CD4-positive, alpha-beta T cell treated with Interleukin-12 subunit alpha and Interleukin-12 subunit beta, for 1 hour (primary cell): ENCODE results near the gene ATP6V0B.

Experiments used
- DNase-seq: peaks from one replicate; pipeline ENCODE4 v3.0.0-alpha.2; 2020

Gene ATP6V0B

DNA sequence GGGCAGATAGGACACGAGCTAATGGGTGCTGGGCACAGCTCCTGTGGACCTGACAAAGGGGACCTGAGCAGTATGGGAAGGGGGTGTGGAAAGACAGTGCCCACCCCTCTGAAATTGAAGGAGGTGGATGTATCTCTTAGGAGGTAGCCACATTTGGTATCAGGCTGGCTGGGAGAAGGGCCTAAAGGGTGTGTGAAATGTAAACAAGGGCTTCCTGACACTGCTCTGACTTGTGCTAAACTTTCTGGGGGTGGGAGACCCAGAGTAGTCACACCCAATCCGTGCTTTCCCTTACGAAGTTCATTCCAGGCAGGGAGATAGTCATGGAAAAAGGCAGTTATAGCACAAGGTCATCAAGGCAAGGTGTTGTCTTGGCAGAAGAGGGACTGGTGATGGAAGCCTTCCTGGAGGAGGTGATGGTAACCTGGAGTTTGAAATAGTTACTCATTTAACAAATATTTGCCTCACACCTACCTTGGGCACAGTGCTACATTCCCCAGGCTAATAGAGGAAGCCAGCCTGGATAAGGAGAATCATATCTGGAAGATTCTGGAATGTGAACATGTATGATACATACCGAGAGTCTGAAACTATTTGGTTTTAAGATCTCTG lies 11.3 kb downstream of the ATP6V0B start:
- no peak for DNase-seq

DNA sequence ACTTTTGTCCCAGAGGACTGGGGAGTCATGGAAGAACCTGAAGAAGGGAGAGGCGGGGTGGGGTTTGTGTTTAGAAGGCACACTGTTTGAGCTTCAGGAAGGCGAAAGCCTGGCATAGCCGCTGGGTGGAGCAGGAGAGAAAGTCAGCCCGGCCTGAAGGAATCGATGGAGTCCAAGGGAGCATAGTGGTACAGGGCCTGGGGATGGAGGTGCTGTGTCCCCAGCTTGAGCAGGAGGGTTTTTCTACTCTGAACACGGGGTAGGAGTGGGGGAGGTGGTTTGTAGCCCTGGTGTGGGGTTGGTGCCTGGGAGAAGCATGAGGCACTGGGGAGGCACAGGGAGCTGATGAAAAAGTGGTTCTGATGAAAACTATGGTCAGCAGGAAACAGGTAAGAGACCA lies 12.0 kb downstream of the ATP6V0B start:
- DNase-seq, result no peak

DNA sequence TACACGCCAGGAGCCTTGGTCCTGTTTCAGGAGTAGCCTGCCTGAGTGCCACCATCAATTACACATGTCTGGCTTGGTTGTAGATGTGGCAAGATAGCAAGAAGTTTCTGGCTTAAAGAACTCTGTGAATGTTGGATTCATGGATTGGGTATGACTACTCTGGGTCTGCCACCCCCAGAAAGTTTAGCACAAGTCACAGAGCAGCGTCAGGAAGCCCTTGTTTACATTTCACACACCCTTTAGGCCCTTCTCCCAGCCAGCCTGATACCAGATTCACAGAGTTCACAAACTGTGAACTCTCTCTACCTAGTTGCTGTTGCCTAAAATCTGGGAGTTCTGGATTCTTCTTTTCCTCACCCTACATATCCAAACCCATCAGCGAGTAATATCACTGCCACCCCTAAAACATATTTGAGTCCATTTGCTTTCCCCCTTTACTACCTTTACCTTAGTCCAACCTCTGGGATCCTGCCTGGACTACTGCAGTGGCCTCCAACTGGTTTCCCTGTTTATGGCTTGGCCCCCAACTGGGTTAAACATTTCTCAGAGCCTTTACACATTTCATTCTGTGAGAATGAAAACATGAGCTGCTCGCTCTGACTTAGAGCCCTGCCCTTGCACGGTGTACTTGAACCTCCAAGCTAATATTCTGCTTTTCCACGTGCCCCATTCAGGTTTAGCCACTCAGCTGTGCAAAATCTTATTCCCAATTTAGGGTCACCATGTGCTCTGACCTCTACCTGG lies 12.6 kb downstream of the ATP6V0B start:
- no peak for DNase-seq

DNA sequence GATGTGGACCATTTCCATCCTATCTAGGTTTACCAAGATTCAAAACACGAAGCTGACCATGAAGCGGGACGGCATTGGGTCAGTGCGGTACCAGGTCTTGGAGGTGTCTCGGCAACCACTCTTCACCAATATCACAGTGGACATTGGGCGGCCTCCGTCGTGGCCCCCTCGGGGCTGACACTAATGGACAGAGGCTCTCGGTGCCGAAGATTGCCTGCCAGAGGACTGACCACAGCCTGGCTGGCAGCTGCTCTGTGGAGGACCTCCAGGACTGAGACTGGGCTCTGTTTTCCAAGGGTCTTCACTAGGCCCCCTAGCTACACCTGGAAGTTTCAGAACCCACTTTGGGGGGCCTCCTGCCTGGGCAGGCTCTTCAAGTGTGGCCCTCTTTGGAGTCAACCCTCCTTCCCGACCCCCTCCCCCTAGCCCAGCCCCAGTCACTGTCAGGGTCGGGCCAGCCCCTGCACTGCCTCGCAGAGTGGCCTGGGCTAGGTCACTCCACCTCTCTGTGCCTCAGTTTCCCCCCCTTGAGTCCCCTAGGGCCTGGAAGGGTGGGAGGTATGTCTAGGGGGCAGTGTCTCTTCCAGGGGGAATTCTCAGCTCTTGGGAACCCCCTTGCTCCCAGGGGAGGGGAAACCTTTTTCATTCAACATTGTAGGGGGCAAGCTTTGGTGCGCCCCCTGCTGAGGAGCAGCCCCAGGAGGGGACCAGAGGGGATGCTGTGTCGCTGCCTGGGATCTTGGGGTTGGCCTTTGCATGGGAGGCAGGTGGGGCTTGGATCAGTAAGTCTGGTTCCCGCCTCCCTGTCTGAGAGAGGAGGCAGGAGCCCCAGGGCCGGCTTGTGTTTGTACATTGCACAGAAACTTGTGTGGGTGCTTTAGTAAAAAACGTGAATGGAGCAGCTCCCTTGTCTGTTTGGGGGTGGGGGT lies 15.8 kb downstream of the ATP6V0B start:
- no peak for DNase-seq

DNA sequence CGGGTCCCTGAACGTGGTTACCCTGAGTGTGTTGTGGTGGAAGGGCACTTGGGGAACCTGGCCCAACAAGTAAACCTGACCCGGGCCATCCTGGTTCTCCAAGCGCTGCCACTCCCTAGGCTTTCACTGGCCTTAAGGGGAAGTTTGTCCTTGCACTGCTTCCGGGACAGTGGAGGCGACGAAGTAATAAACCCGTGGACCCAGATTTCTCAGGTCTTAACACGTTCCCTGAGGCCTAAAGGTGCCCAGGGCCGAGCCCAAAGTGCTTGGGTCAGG lies 16.4 kb downstream of the ATP6V0B start:
- DNase-seq, result no peak

DNA sequence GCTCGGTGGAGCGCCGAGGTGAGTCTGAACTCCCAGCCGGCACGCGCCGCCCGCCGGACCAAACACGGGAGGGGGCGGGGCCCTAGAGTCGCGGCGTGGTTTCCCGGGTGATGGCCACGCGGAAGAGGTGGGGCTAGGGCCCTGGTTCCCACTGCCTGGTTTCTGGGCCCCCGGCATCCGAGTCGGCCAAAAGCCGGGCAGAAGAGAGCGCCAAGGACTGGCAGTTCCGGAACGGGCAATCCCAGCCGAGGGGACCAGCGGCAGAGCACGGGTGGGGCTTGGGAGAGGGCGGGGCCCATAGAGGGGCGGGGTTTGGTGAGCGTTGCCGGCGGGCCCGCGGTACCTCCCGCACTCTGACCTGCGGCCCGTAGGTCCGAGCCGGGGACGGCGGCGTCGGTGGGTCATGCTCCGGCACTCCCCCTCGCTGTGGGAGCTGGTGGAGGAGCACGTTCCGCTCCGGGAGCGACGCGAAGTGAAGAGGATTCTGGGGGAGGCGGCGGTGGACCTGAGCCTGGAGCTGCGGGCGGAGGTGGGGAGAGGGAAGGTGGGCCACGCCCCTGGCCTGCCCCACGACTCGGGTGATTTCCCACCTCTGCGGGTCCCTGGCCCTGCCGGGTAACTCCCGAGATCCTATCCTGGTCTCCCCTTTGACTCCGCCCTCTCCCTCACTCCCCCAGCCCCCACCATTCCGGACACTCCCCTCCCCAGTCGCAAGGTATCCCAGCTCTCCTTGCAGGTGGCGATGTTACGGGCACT lies 16.9 kb downstream of the ATP6V0B start, which contains the start of gene CCDC24:
Gene CCDC24 (plus strand): TSS at position 124 of the 756 bp plus-strand sequence. CDS start 280 bp downstream, at position 404.
- peak; percentile 81 for DNase-seq

DNA sequence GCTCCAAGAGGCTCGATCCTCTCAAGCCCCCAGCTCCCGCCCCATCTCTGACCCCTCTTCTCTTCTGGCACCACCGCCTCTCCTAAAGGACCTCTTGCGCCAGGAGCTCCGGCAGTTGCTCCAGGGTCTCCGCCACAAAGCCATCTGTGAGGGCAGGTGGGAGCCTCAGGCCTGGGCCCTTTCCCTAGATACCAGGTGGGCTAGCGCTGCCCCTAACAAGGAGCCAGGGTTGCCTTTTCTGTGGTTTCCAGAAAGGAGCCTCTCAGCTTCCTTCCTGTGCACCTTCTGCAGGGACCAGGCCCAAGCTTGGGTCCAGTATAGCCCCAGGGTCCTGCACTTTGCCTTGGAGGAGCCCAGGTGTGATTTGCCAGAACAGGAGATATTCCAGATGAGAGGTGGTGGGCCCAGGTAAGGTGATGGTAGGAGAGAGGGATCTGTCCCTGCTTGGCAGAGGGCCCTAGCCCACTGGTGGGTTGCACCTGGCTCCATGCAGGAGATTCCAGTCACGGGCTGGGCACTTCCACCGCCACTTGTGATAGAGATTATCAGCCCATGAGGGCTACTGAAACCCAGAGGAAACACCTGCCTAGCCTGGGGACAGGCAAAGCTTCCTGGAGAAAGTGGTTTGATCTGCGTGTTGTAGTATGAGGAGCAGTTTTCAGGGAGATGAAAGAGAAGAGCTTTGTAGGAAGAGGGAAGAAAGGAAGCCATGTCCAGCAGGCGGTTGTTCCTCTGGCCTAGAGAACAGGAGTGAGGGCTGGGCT lies 17.7 kb downstream of the ATP6V0B start:
- DNase-seq, result no peak

DNA sequence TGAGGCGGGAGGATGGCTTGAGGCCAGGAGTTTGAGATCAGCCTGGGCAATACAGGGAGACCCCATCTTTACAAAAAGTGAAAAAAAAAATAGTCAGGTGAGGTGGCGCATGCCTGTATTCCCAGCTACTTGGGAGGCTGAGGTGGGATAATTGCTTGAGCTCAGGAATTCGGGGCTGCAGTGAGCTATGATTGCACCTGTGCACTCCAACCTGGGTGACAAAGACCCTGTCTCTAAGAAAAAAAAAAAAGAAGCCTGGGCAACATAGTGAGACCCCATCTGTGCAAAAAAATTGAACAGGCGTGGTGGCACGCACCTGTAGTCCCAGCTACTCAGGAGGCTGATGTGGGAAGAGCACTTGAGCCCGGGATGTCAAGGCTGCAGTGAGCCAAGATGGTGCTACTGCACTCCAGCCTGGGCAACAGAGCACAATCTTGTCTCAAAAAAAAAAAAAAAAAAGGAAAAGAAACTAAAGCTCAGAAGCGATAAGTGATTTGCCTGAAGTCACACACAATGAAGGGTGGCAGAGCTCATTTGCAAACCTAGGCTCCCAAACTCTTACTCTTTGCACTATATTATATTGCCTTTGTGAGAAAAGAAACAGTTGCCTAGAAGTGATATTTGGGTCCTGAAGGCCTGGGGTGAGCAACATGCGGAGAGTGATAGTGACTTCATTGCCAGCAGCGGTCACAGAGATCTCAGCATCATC lies 18.6 kb downstream of the ATP6V0B start:
- DNase-seq, result no peak

DNA sequence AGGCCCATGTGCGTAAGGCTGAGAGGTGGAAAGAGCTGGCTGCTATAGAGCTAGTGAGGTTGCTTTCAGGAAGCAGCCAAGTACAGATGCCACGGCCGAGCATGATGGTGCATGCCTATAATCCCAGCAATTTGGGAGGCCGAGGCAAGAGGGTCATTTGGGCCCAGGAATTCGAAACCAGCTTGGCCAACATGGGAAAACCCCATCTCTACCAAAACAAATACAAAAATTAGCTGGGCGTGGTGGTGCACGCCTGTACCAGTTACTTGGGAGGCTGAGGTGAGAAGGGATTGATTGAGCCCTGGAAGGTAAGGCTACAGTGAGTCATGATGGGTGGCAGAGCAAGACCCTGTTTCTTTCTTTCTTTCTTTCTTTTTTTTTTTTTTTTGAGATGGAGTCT lies 19.3 kb downstream of the ATP6V0B start:
- DNase-seq, result no peak

DNA sequence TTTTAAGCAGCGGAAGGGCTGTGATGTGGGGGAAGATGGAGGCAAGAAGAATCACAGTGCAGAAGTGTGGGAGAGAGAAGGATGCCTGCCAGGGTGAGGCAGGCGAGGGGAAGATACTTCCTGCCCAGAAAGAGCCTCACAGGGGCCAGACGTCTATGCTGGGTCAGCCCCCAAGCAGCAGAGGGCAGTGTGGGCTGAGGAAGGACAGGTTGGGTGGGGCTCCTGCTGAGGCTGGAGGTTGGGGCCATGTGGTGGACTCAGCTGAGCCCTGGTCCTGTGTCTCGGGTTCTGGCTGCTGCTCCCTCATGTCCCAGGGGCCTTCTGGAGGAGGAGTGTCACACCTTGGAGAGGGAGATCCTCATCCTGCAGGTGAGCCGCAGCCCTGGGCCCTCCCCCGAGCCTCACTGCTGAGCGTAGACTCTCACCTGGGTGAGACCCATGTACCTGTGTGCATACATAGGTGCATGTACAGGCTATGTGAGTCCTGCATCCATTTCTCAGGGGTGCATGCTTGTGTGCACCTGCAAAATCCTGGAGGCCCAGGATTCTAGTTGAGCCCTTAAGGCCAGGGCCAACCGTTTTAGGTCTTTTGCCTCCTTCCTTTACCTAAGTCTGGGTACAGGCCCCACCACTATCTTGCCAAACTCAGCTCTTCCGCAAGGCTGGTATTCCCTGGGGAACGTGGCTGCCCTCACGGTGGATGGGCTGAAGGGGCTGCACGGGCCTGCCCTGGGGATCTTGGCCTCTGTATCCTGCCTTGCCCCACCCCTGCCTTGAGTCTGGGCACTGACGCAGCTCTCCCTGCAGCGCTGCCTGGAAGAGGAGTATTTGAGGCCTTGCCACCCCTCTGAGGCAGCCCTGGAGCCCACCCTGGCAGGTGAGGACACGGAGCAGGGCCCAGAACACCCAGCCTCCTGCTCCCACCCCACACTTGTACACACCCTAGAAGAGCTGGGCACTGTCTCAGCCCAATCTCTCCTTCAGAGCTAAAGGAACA lies 20.3 kb downstream of the ATP6V0B start:
- DNase-seq, result no peak

DNA sequence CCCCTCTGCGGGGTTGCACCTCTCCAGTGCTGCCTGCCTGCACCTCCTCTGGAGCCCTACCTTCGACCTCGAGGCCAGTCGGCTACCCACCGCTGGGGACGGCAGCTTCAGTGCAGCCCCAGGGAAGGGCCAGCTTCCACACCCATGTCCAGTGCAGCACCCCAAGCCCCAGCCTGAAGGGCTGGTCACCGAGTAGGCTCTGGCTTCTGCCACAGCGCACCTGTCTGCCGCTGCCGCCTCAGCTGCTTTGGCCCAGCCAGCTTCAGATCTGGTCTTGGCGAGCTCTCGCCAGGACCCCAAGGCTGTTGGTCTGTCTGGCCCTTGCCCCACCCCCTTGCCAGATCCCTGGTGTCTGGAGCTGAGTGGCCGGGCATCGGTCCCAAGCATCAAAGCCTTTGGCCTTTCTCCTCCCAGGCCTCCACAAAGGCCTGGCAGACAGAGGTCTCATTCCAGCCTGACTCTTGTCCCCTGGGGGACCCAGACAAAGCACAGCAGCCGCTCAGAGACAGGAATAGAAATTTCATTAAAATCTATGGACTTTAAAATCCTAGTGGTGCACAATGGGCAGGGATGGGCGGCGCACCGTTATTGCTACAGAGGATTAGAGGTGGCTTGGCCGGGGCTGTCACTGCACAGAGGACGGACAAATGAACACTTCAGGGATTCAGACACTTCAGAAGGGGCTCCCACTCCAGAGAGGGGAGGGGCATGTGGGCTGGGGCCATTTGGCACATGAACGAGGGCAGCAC lies 21.4 kb downstream of the ATP6V0B start:
- DNase-seq, result no peak

DNA sequence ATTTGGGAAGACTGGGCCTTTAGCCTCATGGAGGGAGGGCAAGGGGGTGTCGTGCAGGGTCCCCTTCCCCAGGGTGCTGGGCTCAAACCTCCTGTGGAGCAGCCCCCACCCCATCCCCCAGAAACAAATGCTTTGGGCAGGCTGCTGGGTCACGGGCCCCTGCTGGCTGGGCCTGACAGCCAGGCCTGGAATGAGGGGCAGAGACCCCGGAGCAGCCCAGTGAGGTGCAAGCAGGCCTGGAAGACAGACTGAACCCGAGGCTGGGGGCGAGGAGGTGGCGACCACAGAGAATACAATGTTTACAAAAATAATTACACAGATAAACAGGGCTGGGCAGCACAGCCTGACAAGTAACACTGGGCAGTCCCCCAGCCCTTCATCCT lies 22.0 kb downstream of the ATP6V0B start:
- DNase-seq, result no peak

DNA sequence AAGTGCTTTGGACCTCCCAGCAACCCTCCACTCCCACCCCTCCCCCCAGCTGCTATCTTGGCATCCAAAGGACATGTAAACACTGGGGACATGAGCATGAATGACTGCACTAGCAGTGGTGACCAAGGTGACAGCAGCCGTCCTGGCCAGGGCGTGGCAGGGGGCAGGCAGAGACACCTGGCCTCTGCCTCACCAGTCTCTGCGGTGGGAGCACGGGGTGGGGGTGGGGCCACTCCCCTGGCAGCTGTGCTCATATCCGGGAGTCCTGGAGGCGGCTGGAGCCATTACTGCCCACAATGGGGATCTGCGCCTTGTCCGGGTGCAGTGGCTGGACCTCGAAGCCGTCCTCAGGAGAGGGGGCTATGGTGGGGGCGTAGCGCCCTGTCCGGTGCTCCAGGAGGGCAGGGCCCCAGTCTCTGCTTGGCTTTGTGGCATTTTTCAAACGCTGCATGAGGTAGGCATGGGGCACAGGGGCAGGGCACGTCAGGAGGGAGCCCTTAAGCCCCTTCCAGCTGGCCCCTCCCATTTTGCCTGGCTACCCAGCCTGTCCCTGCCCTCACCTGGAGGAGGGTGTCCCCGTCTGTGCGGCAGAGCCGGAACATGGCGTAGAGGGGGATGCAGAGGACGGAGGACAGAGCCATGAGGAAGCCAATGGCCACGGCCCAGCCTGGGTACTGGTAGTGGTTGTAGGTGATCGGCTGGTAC lies 22.7 kb downstream of the ATP6V0B start:
- no peak for DNase-seq

DNA sequence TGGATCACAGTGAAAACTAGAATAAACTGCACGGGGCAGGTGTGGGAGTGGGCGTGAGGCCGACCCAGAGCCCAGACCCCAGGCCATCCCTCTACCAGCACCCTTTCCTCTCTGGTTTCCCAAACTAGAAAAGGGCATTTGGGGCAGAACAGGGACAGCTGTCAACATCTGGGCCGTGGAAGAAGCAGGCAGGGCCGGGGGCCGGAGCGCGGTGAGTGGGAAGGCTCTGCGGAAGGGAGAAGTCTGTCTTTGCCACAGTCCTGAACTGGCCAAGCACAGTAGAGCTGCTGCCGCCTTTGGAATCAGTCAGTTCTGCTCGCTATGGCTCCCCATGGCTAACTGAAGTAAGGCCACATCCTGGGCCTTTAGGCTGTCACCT lies 23.2 kb downstream of the ATP6V0B start:
- DNase-seq, result no peak

DNA sequence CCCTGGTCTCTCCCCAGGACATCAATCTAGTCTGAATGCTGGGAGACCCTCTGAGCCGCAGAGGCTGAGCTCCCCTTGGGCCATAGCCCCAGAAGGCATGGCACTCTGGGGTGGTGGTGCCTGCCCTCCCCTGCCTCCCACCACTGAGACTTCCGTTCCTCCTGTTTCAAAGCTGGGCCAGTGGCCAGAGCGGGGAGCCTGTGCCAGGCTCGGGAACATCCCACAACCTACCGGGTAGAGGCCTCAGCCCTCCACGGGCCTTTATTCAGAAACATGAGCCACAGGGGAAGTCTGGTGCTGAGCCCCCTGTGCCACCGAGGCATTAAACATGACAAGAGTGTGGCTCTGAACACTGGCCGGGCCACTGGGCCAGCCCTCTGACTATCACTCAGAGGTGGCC lies 24.7 kb downstream of the ATP6V0B start:
- no peak for DNase-seq

DNA sequence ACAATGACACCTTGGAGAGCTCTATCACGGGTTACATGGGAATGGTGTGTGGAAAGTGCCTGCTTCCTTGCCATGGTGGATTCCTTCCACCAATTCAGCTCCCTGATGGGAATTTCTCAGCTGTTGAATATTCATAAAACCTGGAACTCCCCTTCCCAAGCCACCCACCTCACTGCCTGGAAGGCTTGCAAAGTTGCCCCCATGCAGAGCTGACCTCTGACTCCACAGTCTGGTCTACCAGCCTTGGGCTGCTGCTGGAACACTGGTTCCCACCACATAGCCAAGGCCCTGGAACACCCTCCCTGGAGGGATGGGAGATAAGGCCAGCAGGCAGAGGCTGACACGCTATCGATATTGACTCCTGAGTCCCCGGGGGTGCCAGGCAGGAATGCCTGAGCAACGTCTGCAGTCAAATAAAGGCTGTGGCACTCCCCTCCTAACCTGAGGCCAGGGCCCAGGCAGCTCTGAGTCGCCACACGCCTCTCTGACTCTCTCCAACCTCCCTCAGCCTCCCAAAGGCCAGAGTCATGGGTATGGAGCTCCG lies 25.4 kb downstream of the ATP6V0B start:
- DNase-seq, result no peak

DNA sequence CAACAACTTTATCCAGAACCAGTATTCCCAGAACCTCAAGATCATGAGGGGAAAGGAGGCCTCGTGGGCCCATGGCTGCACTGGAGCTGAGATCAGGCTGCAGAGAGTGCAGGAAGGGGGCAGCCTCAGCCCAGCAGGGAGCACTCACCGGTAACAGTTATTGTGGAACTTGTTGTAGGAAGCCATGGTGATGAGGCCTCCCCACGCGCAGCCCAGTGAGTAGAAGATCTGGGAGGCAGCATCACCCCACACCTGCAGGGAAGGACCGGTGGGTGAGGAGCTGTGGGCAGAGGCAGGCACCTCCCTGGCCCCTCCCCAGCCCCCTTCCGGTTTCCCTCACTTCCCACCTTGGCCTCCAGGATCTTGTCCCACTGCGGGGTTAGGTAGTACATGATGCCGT lies 27.4 kb downstream of the ATP6V0B start:
- DNase-seq, result no peak

DNA sequence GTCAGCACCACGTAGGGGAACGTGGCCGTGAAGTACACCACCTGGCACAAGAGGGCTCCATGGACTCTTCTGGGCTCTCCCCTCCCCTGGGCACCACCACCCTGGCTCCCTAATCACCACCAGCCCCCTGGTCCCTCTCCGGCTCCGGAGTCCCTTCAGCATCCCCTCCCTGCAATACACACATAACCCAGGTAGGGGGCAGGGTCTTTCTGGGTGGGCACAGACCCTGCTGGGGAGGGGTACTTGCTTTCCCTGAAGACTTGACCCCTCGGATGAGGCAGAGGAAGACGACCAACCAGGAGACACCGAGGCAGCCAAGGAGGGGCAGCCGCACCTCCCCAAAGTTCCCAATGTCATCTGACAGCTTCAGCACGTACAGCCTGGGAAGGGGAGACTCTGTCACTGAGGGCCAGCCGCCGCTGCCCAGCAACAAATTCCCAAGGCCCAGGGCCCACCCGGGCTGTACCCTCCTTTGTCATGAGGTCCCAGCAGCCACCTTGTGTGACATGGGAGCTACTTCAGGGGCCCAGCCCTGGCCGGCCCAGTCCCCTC lies 27.9 kb downstream of the ATP6V0B start:
- DNase-seq, result no peak
